Thoracic aorta (tissue), 2 donors: Measurements from ENCODE around the gene DPM3. TPM values are rescaled to one million over a fixed set of nuclear protein-coding genes. Genes with fewer than 3 reads are reported as not detected.

Experiments
- ATAC-seq: fragments of 150-250 bp; one replicate; pipeline ENCODE4 v1.8.0; 2017; ENCODE audit warnings: low read depth; ENCODE audit not compliant: insufficient number of reproducible peaks, low FRiP score
- DNase-seq: peaks from one replicate; pipeline ENCODE4 v3.0.0-alpha.2; 2020; ENCODE audit warnings: low spot score
- H3K27ac ChIP-seq, 2 donors: fragments of 200-600 bp; sonication (generic); 1 replicate in 1 of 2; 2 replicates in 1 of 2; pipeline ENCODE4 v1.5.1; 2016; ENCODE audit warnings: mild to moderate bottlenecking in 2 of 2, moderate library complexity in 2 of 2
- H3K27me3 ChIP-seq: fragments of 200-600 bp; sonication (generic); replicated peaks from 2 replicates; pipeline ENCODE4 v1.6.0; 2016; ENCODE audit warnings: mild to moderate bottlenecking; ENCODE audit not compliant: insufficient read depth
- H3K36me3 ChIP-seq: fragments of 200-600 bp; sonication (generic); one replicate; pipeline ENCODE4 v1.5.1; 2016
- H3K4me1 ChIP-seq, 2 donors: fragments of 200-600 bp; sonication (generic); 1 replicate in 1 of 2; 2 replicates in 1 of 2; pipeline versions ENCODE4 v1.5.1 to v1.6.0; 2016; ENCODE audit warnings: low read depth in 2 of 2, mild to moderate bottlenecking in 1 of 2; ENCODE audit not compliant: control insufficient read depth in 1 of 2
- H3K4me3 ChIP-seq: fragments of 200-600 bp; sonication (generic); 2 replicates; pipeline ENCODE4 v1.5.1; 2016; ENCODE audit warnings: mild to moderate bottlenecking
- H3K9me3 ChIP-seq: fragments of 200-600 bp; sonication (generic); 2 replicates; pipeline ENCODE4 v1.5.1; 2016
- CTCF ChIP-seq: fragments of 200-600 bp; sonication (generic); IDR thresholded peaks from one replicate; pipeline ENCODE4 v1.5.1; 2019; ENCODE audit warnings: antibody characterized with exemption
- total RNA-seq, 2 donors: library from RNA; depleted of rRNA; stranded (reverse); fragments of >200 nt; gene quantifications; one replicate each; pipeline versions ENCODE4 v1.1.0 to v1.2.3, GENCODE V29; 2016

Gene DPM3
- total RNA-seq, 2 donors from 2014 or later, result 28.8 to 68.6 TPM

- no peaks in the 10 kb centered on the region for H3K9me3 ChIP-seq
- TF ChIP-seq CTCF, result no peak
- no peak overlapping the region for H3K27ac ChIP-seq
- H3K36me3 ChIP-seq, result no peaks in the 10 kb centered on the region
- DNase-seq (no peak), ATAC-seq (no peak)
- H3K27me3 ChIP-seq, result no peaks in the 10 kb centered on the region
- H3K4me1 ChIP-seq, result no peaks in the 10 kb centered on the region
- no peak overlapping the region for H3K4me3 ChIP-seq
Observed at GRCh38 chr1:155186067-155186793, 45.9 kb upstream of the DPM3 start.

DNA sequence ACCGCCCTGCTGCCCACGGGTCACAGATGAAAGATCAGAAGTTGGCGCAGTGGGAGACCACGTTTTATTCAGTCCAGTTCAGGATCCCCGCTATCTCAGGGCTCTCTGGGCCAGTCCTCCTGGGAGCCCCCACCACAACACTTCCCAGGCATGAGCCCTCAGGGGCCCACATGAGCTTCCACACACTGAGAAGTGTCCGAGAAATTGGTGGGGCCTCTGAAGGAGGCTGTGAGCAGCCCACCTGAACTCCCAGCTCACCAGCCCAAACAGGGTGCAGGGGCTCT is 45.4 kb upstream of the DPM3 start:
- ATAC-seq (no peak), DNase-seq (no peak)
- Histone ChIP-seq H3K27ac (no peak overlapping the region), H3K36me3 (no peaks in the 10 kb centered on the region), H3K4me1 (no peaks in the 10 kb centered on the region), H3K27me3 (no peaks in the 10 kb centered on the region), H3K9me3 (no peaks in the 10 kb centered on the region), H3K4me3 (no peak overlapping the region)
- no peak for TF ChIP-seq CTCF

- DNase-seq, result no peak
Observed at GRCh38 chr1:155184835-155185782, 44.8 kb upstream of the DPM3 start.

GRCh38 chr1:155184351-155184811 is 44.0 kb upstream of the DPM3 start:
- Histone ChIP-seq H3K27ac (no peak overlapping the region), H3K4me3 (no peak overlapping the region), H3K36me3 (no peaks in the 10 kb centered on the region), H3K4me1 (no peaks in the 10 kb centered on the region), H3K27me3 (no peaks in the 10 kb centered on the region), H3K9me3 (no peaks in the 10 kb centered on the region)
- ATAC-seq, result no peak
- no peak for TF ChIP-seq CTCF
- no peak for DNase-seq

More at GRCh38 chr1:155184835-155185782, 44.8 kb upstream of the DPM3 start:
- Histone ChIP-seq H3K36me3 (no peaks in the 10 kb centered on the region), H3K4me1 (no peaks in the 10 kb centered on the region), H3K4me3 (no peak overlapping the region), H3K9me3 (no peaks in the 10 kb centered on the region), H3K27me3 (no peaks in the 10 kb centered on the region), H3K27ac (no peak overlapping the region)
- TF ChIP-seq CTCF, result no peak
- ATAC-seq, result no peak

GRCh38 chr1:155183775-155184221 is 43.5 kb upstream of the DPM3 start:
- ATAC-seq, result no peak
- H3K4me3 ChIP-seq, result no peak overlapping the region
- no peaks in the 10 kb centered on the region for H3K9me3 ChIP-seq
- no peaks in the 10 kb centered on the region for H3K27me3 ChIP-seq
- no peak for TF ChIP-seq CTCF
- no peaks in the 10 kb centered on the region for H3K4me1 ChIP-seq
- DNase-seq, result no peak
- no peaks in the 10 kb centered on the region for H3K36me3 ChIP-seq
- H3K27ac ChIP-seq, result no peak overlapping the region
